HL-60 (cell line): Measurements from ENCODE around the gene TANGO2.

Experiments used
- DNase-seq, 2 experiments: peaks; one replicate each; pipeline ENCODE4 v3.0.0-alpha.2; 2010 to 2020; ENCODE audit warnings: low read depth in 1 of 2, low spot score in 1 of 2
- H3K27ac ChIP-seq: fragments of 250-450 bp; sonication (Bioruptor Pico); replicated peaks from 2 replicates; pipeline ENCODE4 v1.5.1; 2020; ENCODE audit warnings: mild to moderate bottlenecking, moderate library complexity
- H3K27me3 ChIP-seq: fragments of 250-450 bp; sonication (Bioruptor Pico); 2 replicates; pipeline ENCODE4 v1.5.1; 2021; ENCODE audit warnings: mild to moderate bottlenecking, moderate library complexity; ENCODE audit not compliant: insufficient read depth, poor library complexity, severe bottlenecking
- H3K4me3 ChIP-seq: replicated peaks from 2 replicates; pipeline ENCODE4 v1.5.1; 2011; ENCODE audit warnings: mild to moderate bottlenecking, control low read depth, low read length; ENCODE audit not compliant: insufficient read depth
- GABPA ChIP-seq: IDR thresholded peaks from 2 replicates; pipeline ENCODE4 v1.6.1; 2012; ENCODE audit warnings: low read depth
- POLR2AphosphoS5 ChIP-seq: IDR thresholded peaks from 2 replicates; pipeline ENCODE4 v1.6.1; 2012; ENCODE audit warnings: low read depth
- SPI1 ChIP-seq: IDR thresholded peaks from 2 replicates; pipeline ENCODE4 v1.6.1; 2012; ENCODE audit warnings: low read depth, mild to moderate bottlenecking, borderline replicate concordance
- TF ChIP-seq, protein P1 (sequence below): IDR thresholded peaks from one replicate; pipeline ENCODE4 v1.5.1; 2011; ENCODE audit warnings: low read length, control low read depth, inconsistent platforms; ENCODE audit not compliant: insufficient read depth
- TF ChIP-seq, protein P2 (sequence below): IDR thresholded peaks from 2 replicates; pipeline ENCODE4 v1.6.1; 2012; ENCODE audit warnings: low read depth; ENCODE audit not compliant: insufficient replicate concordance

The TANGO2 gene

DNA sequence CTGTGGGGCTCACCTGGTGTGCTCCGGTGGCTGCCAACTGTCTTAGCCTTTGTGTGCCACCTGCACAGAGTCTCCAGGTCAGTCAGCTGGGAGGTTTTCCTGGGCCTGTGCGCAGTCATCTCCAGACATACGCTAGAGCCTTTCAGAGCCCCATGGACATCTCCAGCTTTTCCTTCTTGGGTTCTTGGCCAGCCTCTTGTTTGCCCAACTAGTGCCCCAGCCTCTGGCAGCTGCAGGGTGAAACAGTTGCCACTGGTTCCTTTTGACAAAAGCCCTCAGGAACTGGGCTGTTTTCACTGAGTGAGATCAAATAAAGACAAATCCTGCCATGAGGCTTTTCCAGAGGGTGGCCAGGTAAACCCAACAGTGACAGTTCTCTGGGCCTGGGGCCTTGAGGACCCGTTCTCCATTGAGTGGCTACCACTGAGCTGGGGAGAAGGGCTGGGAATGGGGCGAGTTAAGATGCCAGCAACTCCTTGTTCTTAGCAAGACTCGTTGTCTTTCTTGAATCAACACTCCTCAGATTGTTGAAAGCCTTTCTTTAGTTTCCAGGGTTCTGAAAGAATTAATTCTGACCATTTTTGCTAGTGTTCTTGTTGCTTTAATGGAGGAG lies 78.3 kb downstream of the TANGO2 start:
- no peak for DNase-seq
- Histone ChIP-seq H3K27me3 (no peaks in the 10 kb centered on the region), H3K4me3 (no peak overlapping the region), H3K27ac (no peak overlapping the region)
- TF ChIP-seq SPI1 = no peak
- TF ChIP-seq, protein P1, sequence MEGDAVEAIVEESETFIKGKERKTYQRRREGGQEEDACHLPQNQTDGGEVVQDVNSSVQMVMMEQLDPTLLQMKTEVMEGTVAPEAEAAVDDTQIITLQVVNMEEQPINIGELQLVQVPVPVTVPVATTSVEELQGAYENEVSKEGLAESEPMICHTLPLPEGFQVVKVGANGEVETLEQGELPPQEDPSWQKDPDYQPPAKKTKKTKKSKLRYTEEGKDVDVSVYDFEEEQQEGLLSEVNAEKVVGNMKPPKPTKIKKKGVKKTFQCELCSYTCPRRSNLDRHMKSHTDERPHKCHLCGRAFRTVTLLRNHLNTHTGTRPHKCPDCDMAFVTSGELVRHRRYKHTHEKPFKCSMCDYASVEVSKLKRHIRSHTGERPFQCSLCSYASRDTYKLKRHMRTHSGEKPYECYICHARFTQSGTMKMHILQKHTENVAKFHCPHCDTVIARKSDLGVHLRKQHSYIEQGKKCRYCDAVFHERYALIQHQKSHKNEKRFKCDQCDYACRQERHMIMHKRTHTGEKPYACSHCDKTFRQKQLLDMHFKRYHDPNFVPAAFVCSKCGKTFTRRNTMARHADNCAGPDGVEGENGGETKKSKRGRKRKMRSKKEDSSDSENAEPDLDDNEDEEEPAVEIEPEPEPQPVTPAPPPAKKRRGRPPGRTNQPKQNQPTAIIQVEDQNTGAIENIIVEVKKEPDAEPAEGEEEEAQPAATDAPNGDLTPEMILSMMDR = no peak
- TF ChIP-seq GABPA = no peak
- TF ChIP-seq POLR2AphosphoS5 = no peak
- TF ChIP-seq, protein P2, sequence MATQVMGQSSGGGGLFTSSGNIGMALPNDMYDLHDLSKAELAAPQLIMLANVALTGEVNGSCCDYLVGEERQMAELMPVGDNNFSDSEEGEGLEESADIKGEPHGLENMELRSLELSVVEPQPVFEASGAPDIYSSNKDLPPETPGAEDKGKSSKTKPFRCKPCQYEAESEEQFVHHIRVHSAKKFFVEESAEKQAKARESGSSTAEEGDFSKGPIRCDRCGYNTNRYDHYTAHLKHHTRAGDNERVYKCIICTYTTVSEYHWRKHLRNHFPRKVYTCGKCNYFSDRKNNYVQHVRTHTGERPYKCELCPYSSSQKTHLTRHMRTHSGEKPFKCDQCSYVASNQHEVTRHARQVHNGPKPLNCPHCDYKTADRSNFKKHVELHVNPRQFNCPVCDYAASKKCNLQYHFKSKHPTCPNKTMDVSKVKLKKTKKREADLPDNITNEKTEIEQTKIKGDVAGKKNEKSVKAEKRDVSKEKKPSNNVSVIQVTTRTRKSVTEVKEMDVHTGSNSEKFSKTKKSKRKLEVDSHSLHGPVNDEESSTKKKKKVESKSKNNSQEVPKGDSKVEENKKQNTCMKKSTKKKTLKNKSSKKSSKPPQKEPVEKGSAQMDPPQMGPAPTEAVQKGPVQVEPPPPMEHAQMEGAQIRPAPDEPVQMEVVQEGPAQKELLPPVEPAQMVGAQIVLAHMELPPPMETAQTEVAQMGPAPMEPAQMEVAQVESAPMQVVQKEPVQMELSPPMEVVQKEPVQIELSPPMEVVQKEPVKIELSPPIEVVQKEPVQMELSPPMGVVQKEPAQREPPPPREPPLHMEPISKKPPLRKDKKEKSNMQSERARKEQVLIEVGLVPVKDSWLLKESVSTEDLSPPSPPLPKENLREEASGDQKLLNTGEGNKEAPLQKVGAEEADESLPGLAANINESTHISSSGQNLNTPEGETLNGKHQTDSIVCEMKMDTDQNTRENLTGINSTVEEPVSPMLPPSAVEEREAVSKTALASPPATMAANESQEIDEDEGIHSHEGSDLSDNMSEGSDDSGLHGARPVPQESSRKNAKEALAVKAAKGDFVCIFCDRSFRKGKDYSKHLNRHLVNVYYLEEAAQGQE = no peak

GRCh38 chr22:20101638-20102037 lies 80.7 kb downstream of the TANGO2 start:
- TF ChIP-seq SPI1 (no peak), POLR2AphosphoS5 (no peak), GABPA (no peak)
- TF ChIP-seq, protein P2 = no peak
- TF ChIP-seq, protein P1 = no peak
- Histone ChIP-seq H3K27me3 (no peaks in the 10 kb centered on the region), H3K27ac (no peak overlapping the region), H3K4me3 (no peak overlapping the region)
- DNase-seq = no peak

DNA sequence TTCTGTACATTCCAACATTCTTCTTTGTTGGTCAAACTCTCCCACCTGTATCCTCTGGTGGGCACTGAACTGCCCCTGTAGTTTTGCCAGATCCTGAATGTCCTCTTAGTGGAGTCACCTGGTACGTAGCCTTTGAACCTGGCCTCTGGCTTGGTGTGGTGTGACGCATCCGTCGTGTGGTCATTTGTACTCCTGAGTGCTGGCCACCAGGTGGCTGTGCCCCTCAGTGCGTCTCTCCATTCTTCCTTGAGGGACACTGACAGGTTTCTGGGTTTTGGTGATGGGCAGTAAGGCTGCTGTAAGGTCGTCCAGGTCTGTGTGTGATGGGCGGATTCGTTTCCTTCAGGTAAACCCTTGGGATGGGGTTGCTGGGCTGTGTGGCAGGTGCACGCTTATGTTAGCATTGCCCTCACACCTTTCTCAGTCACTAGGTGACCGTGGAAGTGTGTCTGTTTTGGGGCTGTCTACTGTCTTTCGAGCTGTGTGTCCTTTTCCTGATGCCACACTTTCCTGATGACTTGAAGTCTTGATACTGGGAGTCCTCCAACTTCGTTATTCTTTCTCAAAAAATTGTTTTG lies 81.4 kb downstream of the TANGO2 start:
- no peaks in the 10 kb centered on the region for H3K27me3 ChIP-seq
- DNase-seq = no peak
- no peak overlapping the region for H3K27ac ChIP-seq
- no peak for TF ChIP-seq GABPA
- TF ChIP-seq SPI1 = no peak
- no peak for TF ChIP-seq POLR2AphosphoS5
- TF ChIP-seq, protein P2 = no peak
- TF ChIP-seq, protein P1 = no peak
- no peak overlapping the region for H3K4me3 ChIP-seq
